MM.1S (cell line): ENCODE measurements around the gene HTR7.
A peak's percentile ranks its signal among the peaks of the same experiment; 100 is the strongest.

Source experiments
- DNase-seq: peaks from one replicate; pipeline ENCODE4 v3.0.0-alpha.2; 2015
- H2AFZ ChIP-seq: fragments of 300-600 bp; sonication (generic); 2 replicates; pipeline ENCODE4 v1.6.0; 2016; ENCODE audit warnings: antibody characterized with exemption, low read length
- H3F3A ChIP-seq: fragments of 300-600 bp; sonication (generic); 2 replicates; pipeline ENCODE4 v1.6.1; 2016; ENCODE audit warnings: mild to moderate bottlenecking, antibody characterized with exemption, low read length, moderate library complexity, mixed read lengths; ENCODE audit not compliant: insufficient read depth
- H3K27ac ChIP-seq: fragments of 300-600 bp; sonication (generic); 2 replicates; pipeline ENCODE4 v1.5.1; 2016; ENCODE audit warnings: mild to moderate bottlenecking, low read length
- H3K27me3 ChIP-seq: fragments of 300-600 bp; sonication (generic); replicated peaks from 2 replicates; pipeline ENCODE4 v1.6.0; 2016; ENCODE audit warnings: low read length; ENCODE audit not compliant: insufficient read depth
- H3K36me3 ChIP-seq: fragments of 300-600 bp; sonication (generic); replicated peaks from 2 replicates; pipeline ENCODE4 v1.6.1; 2016; ENCODE audit warnings: mild to moderate bottlenecking, low read length, mixed read lengths; ENCODE audit not compliant: insufficient read depth
- H3K4me1 ChIP-seq: fragments of 300-600 bp; sonication (generic); 2 replicates; pipeline ENCODE4 v1.6.1; 2016; ENCODE audit warnings: low read length, mixed read lengths
- H3K4me2 ChIP-seq: fragments of 300-600 bp; sonication (generic); 2 replicates; pipeline ENCODE4 v1.6.0; 2016; ENCODE audit warnings: low read depth, low read length
- H3K4me3 ChIP-seq: fragments of 300-600 bp; sonication (generic); 2 replicates; pipeline ENCODE4 v1.5.1; 2016; ENCODE audit warnings: low read length, mixed read lengths
- H3K79me2 ChIP-seq: fragments of 300-600 bp; sonication (generic); 2 replicates; pipeline ENCODE4 v1.6.1; 2016; ENCODE audit warnings: mixed run types, low read length, mixed read lengths
- H3K9ac ChIP-seq: fragments of 300-600 bp; sonication (generic); 2 replicates; pipeline ENCODE4 v1.6.1; 2016; ENCODE audit warnings: low read length, mixed read lengths
- H3K9me2 ChIP-seq: fragments of 300-600 bp; sonication (generic); replicated peaks from 2 replicates; pipeline ENCODE4 v1.6.1; 2016; ENCODE audit warnings: mild to moderate bottlenecking, low read length, mixed read lengths; ENCODE audit not compliant: insufficient read depth
- H3K9me3 ChIP-seq: fragments of 300-600 bp; sonication (generic); replicated peaks from 2 replicates; pipeline ENCODE4 v1.6.1; 2016; ENCODE audit warnings: mild to moderate bottlenecking, low read length, mixed read lengths; ENCODE audit not compliant: insufficient read depth
- H4K20me1 ChIP-seq: fragments of 300-600 bp; sonication (generic); 2 replicates; pipeline ENCODE4 v1.6.1; 2016; ENCODE audit warnings: mild to moderate bottlenecking, low read length, moderate library complexity, mixed read lengths; ENCODE audit not compliant: insufficient read depth
- EZH2 ChIP-seq: fragments of 300-600 bp; sonication (generic); optimal IDR thresholded peaks from 2 replicates; pipeline ENCODE3; 2017; ENCODE audit warnings: low read depth, mild to moderate bottlenecking, antibody characterized with exemption, low read length, mixed read lengths
- EZH2phosphoT487 ChIP-seq: fragments of 300-600 bp; sonication (generic); IDR thresholded peaks from 2 replicates; pipeline ENCODE4 v1.6.1; 2018; ENCODE audit warnings: antibody characterized with exemption, low read length
- TF ChIP-seq, protein P1 (sequence below): fragments of 300-600 bp; sonication (generic); IDR thresholded peaks from 2 replicates; pipeline ENCODE4 v1.5.1; 2016; ENCODE audit warnings: antibody characterized with exemption, low read length, mixed read lengths

HTR7 gene

DNA sequence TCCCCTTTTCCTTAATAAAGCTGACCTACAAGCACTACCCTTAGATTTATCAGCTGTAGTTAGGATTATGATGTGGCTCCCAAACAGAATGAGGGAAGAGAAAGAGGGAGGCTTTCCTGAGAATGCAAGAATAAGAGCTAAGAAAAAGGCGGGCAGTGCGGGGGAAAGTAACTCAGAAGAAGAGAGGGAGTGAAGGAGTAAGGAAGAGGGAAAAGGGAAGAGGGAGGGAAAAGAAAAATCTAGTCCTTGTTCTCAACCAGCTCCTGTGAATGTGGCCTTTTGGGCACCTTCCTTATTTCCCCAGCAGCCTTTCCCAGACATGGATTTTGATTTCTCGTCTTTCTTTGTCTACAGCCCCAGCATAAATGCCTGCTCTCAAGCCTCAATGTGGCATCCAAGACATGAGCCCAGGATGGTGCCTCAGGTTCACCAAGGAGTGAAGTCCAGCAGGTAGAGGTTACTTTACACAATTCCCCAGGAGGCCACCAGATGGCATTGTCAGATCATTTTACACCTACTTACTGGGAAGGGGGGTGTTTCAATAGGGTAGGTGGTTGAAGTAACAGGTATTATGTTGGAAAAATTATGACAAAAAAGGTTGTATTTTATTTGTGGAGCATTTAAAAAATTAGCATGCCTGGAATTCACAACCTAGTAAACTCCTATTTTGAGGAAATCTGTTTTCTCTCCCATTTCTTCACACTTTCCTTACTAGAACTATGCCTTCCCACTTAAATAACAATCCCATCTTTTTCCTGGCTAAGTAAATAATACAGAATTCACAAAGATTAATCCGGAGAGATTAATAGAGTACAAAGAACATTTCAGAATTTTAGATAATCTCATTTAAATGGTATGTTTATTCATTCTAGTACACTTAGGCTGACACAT, 106.5 kb downstream of the HTR7 start:
- Histone ChIP-seq H3K4me2 (no peak overlapping the region), H2AFZ (no peak overlapping the region), H3K36me3 (no peaks in the 10 kb centered on the region), H3K27me3 (no peaks in the 10 kb centered on the region), H3K9ac (no peak overlapping the region), H3F3A (no peaks in the 10 kb centered on the region), H3K9me2 (no peaks in the 10 kb centered on the region), H3K9me3 (no peaks in the 10 kb centered on the region), H3K27ac (no peak overlapping the region), H3K4me1 (0 out of 2 replicates have a peak, but pooled peaks cover 5% of the 10 kb centered on the region), H4K20me1 (no peaks in the 10 kb centered on the region), H3K4me3 (no peak overlapping the region), H3K79me2 (no peaks in the 10 kb centered on the region)
- TF ChIP-seq, protein P1, sequence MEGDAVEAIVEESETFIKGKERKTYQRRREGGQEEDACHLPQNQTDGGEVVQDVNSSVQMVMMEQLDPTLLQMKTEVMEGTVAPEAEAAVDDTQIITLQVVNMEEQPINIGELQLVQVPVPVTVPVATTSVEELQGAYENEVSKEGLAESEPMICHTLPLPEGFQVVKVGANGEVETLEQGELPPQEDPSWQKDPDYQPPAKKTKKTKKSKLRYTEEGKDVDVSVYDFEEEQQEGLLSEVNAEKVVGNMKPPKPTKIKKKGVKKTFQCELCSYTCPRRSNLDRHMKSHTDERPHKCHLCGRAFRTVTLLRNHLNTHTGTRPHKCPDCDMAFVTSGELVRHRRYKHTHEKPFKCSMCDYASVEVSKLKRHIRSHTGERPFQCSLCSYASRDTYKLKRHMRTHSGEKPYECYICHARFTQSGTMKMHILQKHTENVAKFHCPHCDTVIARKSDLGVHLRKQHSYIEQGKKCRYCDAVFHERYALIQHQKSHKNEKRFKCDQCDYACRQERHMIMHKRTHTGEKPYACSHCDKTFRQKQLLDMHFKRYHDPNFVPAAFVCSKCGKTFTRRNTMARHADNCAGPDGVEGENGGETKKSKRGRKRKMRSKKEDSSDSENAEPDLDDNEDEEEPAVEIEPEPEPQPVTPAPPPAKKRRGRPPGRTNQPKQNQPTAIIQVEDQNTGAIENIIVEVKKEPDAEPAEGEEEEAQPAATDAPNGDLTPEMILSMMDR = peak; percentile 88
- TF ChIP-seq EZH2 = no peak
- DNase-seq = peak; percentile 60

DNA sequence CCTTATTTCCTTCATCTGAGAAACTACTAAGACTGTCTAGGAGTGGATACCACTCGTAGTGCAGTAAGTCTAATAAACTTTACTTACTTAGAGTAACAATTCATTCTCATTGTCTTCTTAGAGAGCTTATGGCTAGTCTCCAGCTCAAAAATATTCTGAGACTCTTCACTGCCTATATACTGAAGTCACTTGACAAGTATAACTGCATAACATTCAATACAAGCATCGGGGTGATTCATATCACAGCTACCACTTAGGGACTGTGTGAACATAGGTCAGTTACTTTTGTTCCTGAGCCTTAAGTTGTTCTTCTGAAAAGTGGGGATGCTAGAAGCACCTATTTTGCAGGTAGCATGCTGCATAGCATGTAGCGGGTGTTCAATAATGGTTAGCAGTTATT, 111.0 kb downstream of the HTR7 start:
- no peak for DNase-seq
- no peaks in the 10 kb centered on the region for H3K27me3 ChIP-seq

GRCh38 chr10:90745565-90745964, 112.3 kb downstream of the HTR7 start:
- 0 out of 2 replicates have a peak, but pooled peaks cover 9% of the 10 kb centered on the region for H3K4me1 ChIP-seq
- no peak overlapping the region for H3K27ac ChIP-seq
- DNase-seq = no peak
- H3F3A ChIP-seq = no peaks in the 10 kb centered on the region
- H3K27me3 ChIP-seq = no peaks in the 10 kb centered on the region
- no peak overlapping the region for H3K4me3 ChIP-seq
- H3K9ac ChIP-seq = no peak overlapping the region
- no peaks in the 10 kb centered on the region for H3K36me3 ChIP-seq
- H3K9me3 ChIP-seq = no peaks in the 10 kb centered on the region
- no peaks in the 10 kb centered on the region for H3K79me2 ChIP-seq
- TF ChIP-seq, protein P1 = no peak
- TF ChIP-seq EZH2 (no peak), EZH2phosphoT487 (no peak)
- no peaks in the 10 kb centered on the region for H3K9me2 ChIP-seq
- H4K20me1 ChIP-seq = no peaks in the 10 kb centered on the region
- no peak overlapping the region for H2AFZ ChIP-seq
- H3K4me2 ChIP-seq = no peak overlapping the region

More for the DNA sequence above, 111.0 kb downstream of the HTR7 start:
- Histone ChIP-seq H2AFZ (no peak overlapping the region), H3K9ac (no peak overlapping the region), H3K4me1 (0 out of 2 replicates have a peak, but pooled peaks cover 9% of the 10 kb centered on the region), H3K9me3 (no peaks in the 10 kb centered on the region), H3K36me3 (no peaks in the 10 kb centered on the region), H3F3A (no peaks in the 10 kb centered on the region), H3K9me2 (no peaks in the 10 kb centered on the region), H3K4me2 (no peak overlapping the region), H4K20me1 (no peaks in the 10 kb centered on the region), H3K4me3 (no peak overlapping the region), H3K79me2 (no peaks in the 10 kb centered on the region), H3K27ac (no peak overlapping the region)
- TF ChIP-seq EZH2phosphoT487 = no peak
- TF ChIP-seq EZH2 = no peak
- TF ChIP-seq, protein P1 = no peak
